SH-SY5Y (cell line): ENCODE measurements around the gene UQCC2.

Source experiments
- GATA2 ChIP-seq: IDR thresholded peaks from 2 replicates; pipeline ENCODE4 v1.6.1; 2011; ENCODE audit warnings: mild to moderate bottlenecking, low read depth, low read length
- GATA3 ChIP-seq: IDR thresholded peaks from 2 replicates; pipeline ENCODE4 v1.6.1; 2011; ENCODE audit warnings: low read depth, mild to moderate bottlenecking, low read length, moderate library complexity

UQCC2 gene

GRCh38 chr6:33724102-33725023 is 12.9 kb upstream of the UQCC2 start:
- no peak for TF ChIP-seq GATA2
- TF ChIP-seq GATA3 = no peak

GRCh38 chr6:33723371-33724085 is 12.0 kb upstream of the UQCC2 start:
- TF ChIP-seq GATA2 = no peak
- no peak for TF ChIP-seq GATA3

- TF ChIP-seq GATA3 (no peak), GATA2 (no peak)
Observed at GRCh38 chr6:33722103-33722623, 10.7 kb upstream of the UQCC2 start.

GRCh38 chr6:33721508-33721907 is 10.0 kb upstream of the UQCC2 start:
- TF ChIP-seq GATA2 = no peak
- no peak for TF ChIP-seq GATA3

- TF ChIP-seq GATA2 (no peak), GATA3 (no peak)
Observed at GRCh38 chr6:33720998-33721397, 9.5 kb upstream of the UQCC2 start.

GRCh38 chr6:33719326-33719987 is 8.0 kb upstream of the UQCC2 start:
- no peak for TF ChIP-seq GATA2

- TF ChIP-seq GATA2 = no peak
- no peak for TF ChIP-seq GATA3
Observed at GRCh38 chr6:33718713-33719112, 7.2 kb upstream of the UQCC2 start.

GRCh38 chr6:33717934-33718455 is 6.5 kb upstream of the UQCC2 start:
- no peak for TF ChIP-seq GATA2
- no peak for TF ChIP-seq GATA3

GRCh38 chr6:33716890-33717632 is 5.6 kb upstream of the UQCC2 start:
- no peak for TF ChIP-seq GATA3
- TF ChIP-seq GATA2 = no peak

- TF ChIP-seq GATA3 (no peak), GATA2 (no peak)
Observed at GRCh38 chr6:33716379-33716778, 4.9 kb upstream of the UQCC2 start.

- no peak for TF ChIP-seq GATA2
- no peak for TF ChIP-seq GATA3
Observed at GRCh38 chr6:33714385-33715040, 3.0 kb upstream of the UQCC2 start.

GRCh38 chr6:33713786-33714185 is 2.3 kb upstream of the UQCC2 start:
- no peak for TF ChIP-seq GATA3
- TF ChIP-seq GATA2 = no peak

- no peak for TF ChIP-seq GATA2
- no peak for TF ChIP-seq GATA3
Observed at GRCh38 chr6:33712914-33713313, 1.4 kb upstream of the UQCC2 start.
